Effector memory CD8-positive, alpha-beta T cell (primary cell): ENCODE results near the gene LIMS1.
"Not testable (repeated sequence)": the region's sequence is repeated elsewhere in the genome, so short reads cannot be mapped to it uniquely, and the experiment has no call there.

Source experiments
- ATAC-seq: fragments of 150-1000 bp; cut with Tn5 transposase; replicated peaks from 2 replicates; pipeline ENCODE4 v1.10.0; 2021; ENCODE audit warnings: mild to moderate bottlenecking, moderate library complexity
- DNase-seq, 3 experiments: peaks; one replicate each; pipeline ENCODE4 v3.0.0; 2021
- H3K27ac Mint-ChIP-seq, 2 donors: one replicate each; pipeline ENCODE4 v1.8.0; 2022; ENCODE audit warnings: mild to moderate bottlenecking in 2 of 2, mixed read lengths in 2 of 2, moderate library complexity in 2 of 2
- H3K27me3 Mint-ChIP-seq, 2 donors: one replicate each; pipeline ENCODE4 v1.8.0; 2022; ENCODE audit warnings: mixed read lengths in 2 of 2
- H3K36me3 Mint-ChIP-seq: one replicate; pipeline ENCODE4 v1.8.0; 2022; ENCODE audit warnings: mild to moderate bottlenecking, moderate library complexity, mixed read lengths; ENCODE audit not compliant: insufficient read depth
- H3K4me1 Mint-ChIP-seq, 2 donors: one replicate each; pipeline ENCODE4 v1.8.0; 2022; ENCODE audit warnings: low read depth in 2 of 2, mixed read lengths in 2 of 2
- H3K4me3 Mint-ChIP-seq, 2 donors: one replicate each; pipeline ENCODE4 v1.8.0; 2022; ENCODE audit warnings: mild to moderate bottlenecking in 2 of 2, mixed read lengths in 2 of 2, moderate library complexity in 2 of 2
- H3K9me3 Mint-ChIP-seq, 2 donors: one replicate each; pipeline ENCODE4 v1.8.0; 2022; ENCODE audit warnings: mixed read lengths in 2 of 2

LIMS1 gene

GRCh38 chr2:108643261-108643849 is 109.1 kb downstream of the LIMS1 start:
- Mint-ChIP-seq H3K27ac (no peak overlapping the region), H3K27me3 (no peaks in the 10 kb centered on the region), H3K4me1 (peaks cover 4 to 37% of the 10 kb centered on the region in 2 donors), H3K9me3 (no peaks in the 10 kb centered on the region), H3K36me3 (no peaks in the 10 kb centered on the region), H3K4me3 (no peak overlapping the region)
- ATAC-seq (no peak), DNase-seq (no peak)

GRCh38 chr2:108643862-108644261 is 109.6 kb downstream of the LIMS1 start:
- ATAC-seq, H3K9me3 Mint-ChIP-seq, H3K4me3 Mint-ChIP-seq, H3K36me3 Mint-ChIP-seq, DNase-seq, H3K27me3 Mint-ChIP-seq, H3K27ac Mint-ChIP-seq: not testable (repeated sequence)
- peaks cover 4 to 42% of the 10 kb centered on the region in 2 donors for H3K4me1 Mint-ChIP-seq

GRCh38 chr2:108644446-108644845 is 110.2 kb downstream of the LIMS1 start:
- not testable (repeated sequence) for ATAC-seq, H3K27me3 Mint-ChIP-seq, H3K4me3 Mint-ChIP-seq, H3K27ac Mint-ChIP-seq, H3K36me3 Mint-ChIP-seq, DNase-seq, H3K9me3 Mint-ChIP-seq
- peaks cover 8 to 47% of the 10 kb centered on the region in 2 donors for H3K4me1 Mint-ChIP-seq

- Mint-ChIP-seq H3K4me1 (peaks cover 19 to 54% of the 10 kb centered on the region in 2 donors), H3K27ac (peak overlapping the region in 1 of 2 donors; percentile 52)
- H3K36me3 Mint-ChIP-seq, DNase-seq, ATAC-seq, H3K9me3 Mint-ChIP-seq, H3K4me3 Mint-ChIP-seq, H3K27me3 Mint-ChIP-seq: not testable (repeated sequence)
Observed at GRCh38 chr2:108648796-108649195, 114.5 kb downstream of the LIMS1 start.

- H3K4me3 Mint-ChIP-seq, H3K9me3 Mint-ChIP-seq, ATAC-seq, H3K36me3 Mint-ChIP-seq, DNase-seq, H3K27me3 Mint-ChIP-seq: not testable (repeated sequence)
- Mint-ChIP-seq H3K4me1 (peaks cover 19 to 54% of the 10 kb centered on the region in 2 donors), H3K27ac (peak overlapping the region; percentile 38 to 62)
Observed at GRCh38 chr2:108650465-108650864, 116.2 kb downstream of the LIMS1 start.

- not testable (repeated sequence) for DNase-seq, H3K36me3 Mint-ChIP-seq, H3K27me3 Mint-ChIP-seq, H3K9me3 Mint-ChIP-seq
- peaks cover 19 to 47% of the 10 kb centered on the region in 2 donors for H3K4me1 Mint-ChIP-seq
- H3K4me3 Mint-ChIP-seq: peak overlapping the region in 1 of 2 donors; percentile 49
- peak; percentile 43 for ATAC-seq
- H3K27ac Mint-ChIP-seq: peak overlapping the region in 1 of 2 donors; percentile 62
Observed at GRCh38 chr2:108651468-108651867, 117.2 kb downstream of the LIMS1 start.

- peak; percentile 4 to 32 (median 8) for DNase-seq
- ATAC-seq: peak; percentile 93
Observed at GRCh38 chr2:108652187-108652931, 118.1 kb downstream of the LIMS1 start.

GRCh38 chr2:108653425-108653824 is 119.2 kb downstream of the LIMS1 start:
- H3K27ac Mint-ChIP-seq, H3K36me3 Mint-ChIP-seq, H3K9me3 Mint-ChIP-seq, ATAC-seq, DNase-seq, H3K27me3 Mint-ChIP-seq, H3K4me3 Mint-ChIP-seq: not testable (repeated sequence)
- H3K4me1 Mint-ChIP-seq: peaks cover 19 to 32% of the 10 kb centered on the region in 2 donors

More at GRCh38 chr2:108652187-108652931, 118.1 kb downstream of the LIMS1 start:
- Mint-ChIP-seq H3K4me3 (peak overlapping the region; percentile 27 to 56), H3K4me1 (peaks cover 19 to 41% of the 10 kb centered on the region in 2 donors), H3K27ac (peak overlapping the region; percentile 35 to 55)
- not testable (repeated sequence) for H3K27me3 Mint-ChIP-seq, H3K36me3 Mint-ChIP-seq, H3K9me3 Mint-ChIP-seq

GRCh38 chr2:108653849-108654248 is 119.6 kb downstream of the LIMS1 start:
- H3K27me3 Mint-ChIP-seq, H3K4me3 Mint-ChIP-seq, H3K36me3 Mint-ChIP-seq, ATAC-seq, H3K9me3 Mint-ChIP-seq, H3K27ac Mint-ChIP-seq, DNase-seq: not testable (repeated sequence)
- peaks cover 19 to 28% of the 10 kb centered on the region in 2 donors for H3K4me1 Mint-ChIP-seq

GRCh38 chr2:108654521-108655125 is 120.4 kb downstream of the LIMS1 start:
- ATAC-seq, H3K9me3 Mint-ChIP-seq, DNase-seq, H3K4me3 Mint-ChIP-seq, H3K27me3 Mint-ChIP-seq, H3K36me3 Mint-ChIP-seq, H3K27ac Mint-ChIP-seq: not testable (repeated sequence)
- H3K4me1 Mint-ChIP-seq: peaks cover 13 to 22% of the 10 kb centered on the region in 2 donors

GRCh38 chr2:108655270-108655669 is 121.0 kb downstream of the LIMS1 start:
- not testable (repeated sequence) for ATAC-seq, DNase-seq, H3K4me3 Mint-ChIP-seq, H3K9me3 Mint-ChIP-seq, H3K27ac Mint-ChIP-seq, H3K36me3 Mint-ChIP-seq, H3K27me3 Mint-ChIP-seq
- peaks cover 13 to 19% of the 10 kb centered on the region in 2 donors for H3K4me1 Mint-ChIP-seq

GRCh38 chr2:108656282-108656681 is 122.0 kb downstream of the LIMS1 start:
- not testable (repeated sequence) for ATAC-seq, H3K4me1 Mint-ChIP-seq, H3K4me3 Mint-ChIP-seq, H3K27ac Mint-ChIP-seq, H3K9me3 Mint-ChIP-seq, H3K36me3 Mint-ChIP-seq, DNase-seq, H3K27me3 Mint-ChIP-seq

- H3K9me3 Mint-ChIP-seq, ATAC-seq, DNase-seq, H3K27me3 Mint-ChIP-seq, H3K4me1 Mint-ChIP-seq, H3K36me3 Mint-ChIP-seq, H3K4me3 Mint-ChIP-seq, H3K27ac Mint-ChIP-seq: not testable (repeated sequence)
Observed at GRCh38 chr2:108657517-108657916, 123.2 kb downstream of the LIMS1 start.

GRCh38 chr2:108658553-108658952 is 124.3 kb downstream of the LIMS1 start:
- not testable (repeated sequence) for H3K9me3 Mint-ChIP-seq

More at GRCh38 chr2:108658553-108658952, 124.3 kb downstream of the LIMS1 start:
- not testable (repeated sequence) for H3K27ac Mint-ChIP-seq, H3K36me3 Mint-ChIP-seq, H3K27me3 Mint-ChIP-seq, H3K4me1 Mint-ChIP-seq, H3K4me3 Mint-ChIP-seq, DNase-seq, ATAC-seq
